Ramos (cell line): ENCODE results near the gene ATP8A2.

Experiments used
- in situ Hi-C: fragments of 300-500 bp; cut with MboI; formaldehyde crosslinking; loops from one replicate; pipeline ENCODE4 v1.14.3; 2022; ENCODE audit warnings: low sequenced_read_pairs; ENCODE audit not compliant: unreplicated experiment

The ATP8A2 gene

GRCh38 chr13:25675060-25675459, 303.3 kb downstream of the ATP8A2 start:
- in situ Hi-C loops, result no loop called here

GRCh38 chr13:25677956-25678355, 306.2 kb downstream of the ATP8A2 start:
- in situ Hi-C loops, result no loop called here

GRCh38 chr13:25678398-25678797, 306.6 kb downstream of the ATP8A2 start:
- in situ Hi-C loops, result no loop called here

- in situ Hi-C loops, result no loop called here
Observed at GRCh38 chr13:25679159-25679558, 307.4 kb downstream of the ATP8A2 start.

GRCh38 chr13:25679936-25680335, 308.2 kb downstream of the ATP8A2 start:
- in situ Hi-C loops, result no loop called here

GRCh38 chr13:25682276-25682675, 310.5 kb downstream of the ATP8A2 start:
- in situ Hi-C loops, result no loop called here

- in situ Hi-C loops, result no loop called here
Observed at GRCh38 chr13:25683056-25683455, 311.3 kb downstream of the ATP8A2 start.

GRCh38 chr13:25683662-25684370, 312.0 kb downstream of the ATP8A2 start:
- in situ Hi-C loops, result no loop called here

- in situ Hi-C loops, result no loop called here
Observed at GRCh38 chr13:25684491-25684890, 312.7 kb downstream of the ATP8A2 start.

GRCh38 chr13:25686831-25687470, 315.2 kb downstream of the ATP8A2 start:
- in situ Hi-C loops, result no loop called here

GRCh38 chr13:25687471-25688225, 315.9 kb downstream of the ATP8A2 start:
- in situ Hi-C loops, result no loop called here

GRCh38 chr13:25688536-25688935, 316.8 kb downstream of the ATP8A2 start:
- in situ Hi-C loops, result no loop called here

- in situ Hi-C loops, result no loop called here
Observed at GRCh38 chr13:25689539-25689938, 317.8 kb downstream of the ATP8A2 start.

GRCh38 chr13:25690582-25690981, 318.8 kb downstream of the ATP8A2 start:
- in situ Hi-C loops, result no loop called here

- in situ Hi-C loops, result no loop called here
Observed at GRCh38 chr13:25691654-25692053, 319.9 kb downstream of the ATP8A2 start.

GRCh38 chr13:25692099-25692498, 320.3 kb downstream of the ATP8A2 start:
- in situ Hi-C loops, result no loop called here

GRCh38 chr13:25699056-25699455, 327.3 kb downstream of the ATP8A2 start:
- in situ Hi-C loops, result no loop called here

- in situ Hi-C loops, result no loop called here
Observed at GRCh38 chr13:25699600-25699999, 327.8 kb downstream of the ATP8A2 start.

- in situ Hi-C loops, result no loop called here
Observed at GRCh38 chr13:25701304-25701703, 329.5 kb downstream of the ATP8A2 start.

GRCh38 chr13:25702386-25702785, 330.6 kb downstream of the ATP8A2 start:
- in situ Hi-C loops, result no loop called here

- in situ Hi-C loops, result no loop called here
Observed at GRCh38 chr13:25707726-25708125, 336.0 kb downstream of the ATP8A2 start.
